Trophoblast cell (in vitro differentiated cells and primary cell): ENCODE results near the gene F5.

Source experiments
- DNase-seq, 2 donors: peaks; one replicate each; pipeline ENCODE4 v3.0.0-alpha.2; 2016
- H2AFZ ChIP-seq: 2 replicates; pipeline ENCODE4 v1.6.1; 2013; ENCODE audit warnings: low read length, moderate library complexity, mild to moderate bottlenecking; ENCODE audit not compliant: insufficient read depth, poor library complexity
- H2AK5ac ChIP-seq: 2 replicates; pipeline ENCODE4 v1.6.1; 2013; ENCODE audit warnings: mild to moderate bottlenecking, low read length
- H2BK120ac ChIP-seq: 2 replicates; pipeline ENCODE4 v1.6.1; 2013; ENCODE audit warnings: low read length, mild to moderate bottlenecking, moderate library complexity; ENCODE audit not compliant: insufficient read depth, poor library complexity
- H2BK12ac ChIP-seq: 2 replicates; pipeline ENCODE4 v1.6.1; 2013; ENCODE audit warnings: mild to moderate bottlenecking, low read length, moderate library complexity
- H2BK5ac ChIP-seq: 2 replicates; pipeline ENCODE4 v1.6.1; 2013; ENCODE audit warnings: low read length, low read depth, moderate library complexity, mild to moderate bottlenecking; ENCODE audit not compliant: poor library complexity
- H3K14ac ChIP-seq: 2 replicates; pipeline ENCODE4 v1.6.1; 2013; ENCODE audit warnings: mild to moderate bottlenecking, low read length
- H3K18ac ChIP-seq: 2 replicates; pipeline ENCODE4 v1.6.1; 2013; ENCODE audit warnings: mild to moderate bottlenecking, low read length
- H3K23ac ChIP-seq: 2 replicates; pipeline ENCODE4 v1.6.1; 2013; ENCODE audit warnings: low read length
- H3K27ac ChIP-seq: 2 replicates; pipeline ENCODE4 v1.5.1; 2013; ENCODE audit warnings: low read depth, mild to moderate bottlenecking, inconsistent platforms, low read length, moderate library complexity
- H3K27me3 ChIP-seq: 2 replicates; pipeline ENCODE4 v1.6.1; 2013; ENCODE audit warnings: inconsistent platforms, mild to moderate bottlenecking, low read length, moderate library complexity; ENCODE audit not compliant: insufficient read depth
- H3K36me3 ChIP-seq, 2 experiments: 1 replicate in 1 of 2; 2 replicates in 1 of 2; pipeline ENCODE4 v1.6.1; 2013; ENCODE audit warnings: low read length in 2 of 2, mild to moderate bottlenecking in 2 of 2, moderate library complexity in 1 of 2; ENCODE audit not compliant: insufficient read depth in 2 of 2, control insufficient read depth in 1 of 2
- H3K4ac ChIP-seq: 2 replicates; pipeline ENCODE4 v1.6.1; 2013; ENCODE audit warnings: low read depth, mild to moderate bottlenecking, low read length, moderate library complexity
- H3K4me1 ChIP-seq, 2 experiments: 1 replicate in 1 of 2; 2 replicates in 1 of 2; pipeline ENCODE4 v1.6.1; 2013; ENCODE audit warnings: low read length in 2 of 2, mild to moderate bottlenecking in 2 of 2, moderate library complexity in 1 of 2; ENCODE audit not compliant: insufficient read depth in 2 of 2, control insufficient read depth in 1 of 2
- H3K4me2 ChIP-seq: 2 replicates; pipeline ENCODE4 v1.6.1; 2013; ENCODE audit warnings: inconsistent platforms, mild to moderate bottlenecking, low read length, moderate library complexity
- H3K4me3 ChIP-seq: 2 replicates; pipeline ENCODE4 v1.5.1; 2013; ENCODE audit warnings: mild to moderate bottlenecking, low read depth, low read length, inconsistent platforms
- H3K79me1 ChIP-seq: one replicate; pipeline ENCODE4 v1.6.1; 2013; ENCODE audit warnings: low read length
- H3K79me2 ChIP-seq: 2 replicates; pipeline ENCODE4 v1.6.1; 2013; ENCODE audit warnings: low read length, mild to moderate bottlenecking; ENCODE audit not compliant: control insufficient read depth, insufficient read depth, poor library complexity
- H3K9ac ChIP-seq: 2 replicates; pipeline ENCODE4 v1.6.1; 2013; ENCODE audit warnings: mild to moderate bottlenecking, low read length
- H3K9me3 ChIP-seq: 2 replicates; pipeline ENCODE4 v1.6.1; 2013; ENCODE audit warnings: low read depth, mild to moderate bottlenecking, control low read depth, inconsistent platforms, low read length; ENCODE audit not compliant: insufficient read depth
- H4K12ac ChIP-seq: 2 replicates; pipeline ENCODE4 v1.6.1; 2013; ENCODE audit warnings: low read depth, mild to moderate bottlenecking, low read length, moderate library complexity
- H4K8ac ChIP-seq: 2 replicates; pipeline ENCODE4 v1.6.1; 2013; ENCODE audit warnings: low read depth, mild to moderate bottlenecking, low read length, moderate library complexity
- H4K91ac ChIP-seq: one replicate; pipeline ENCODE4 v1.6.1; 2013; ENCODE audit warnings: low read depth, mild to moderate bottlenecking, low read length, moderate library complexity
- WGBS: extraction: QIAGEN DNeasy Blood & Tissue Kit; methylation state at CpG from one replicate; pipeline ENCODE4 v1.1.7; 2013; ENCODE audit warnings: missing lambda C conversion rate; ENCODE audit not compliant: insufficient read length, insufficient coverage; ENCODE audit errors: extremely low coverage; 5-methylcytosine and 5-hydroxymethylcytosine counted together

F5 gene

GRCh38 chr1:169572187-169572586 lies 14.1 kb downstream of the F5 start:
- H3K23ac ChIP-seq, result no peak overlapping the region
- no peak overlapping the region for H2BK120ac ChIP-seq
- no peak overlapping the region for H4K12ac ChIP-seq
- WGBS, result no CpG with 5 or more reads among the region's 1 CpG
- peak; percentile 38 to 88 for DNase-seq
- no peak overlapping the region for H3K9ac ChIP-seq
- H4K8ac ChIP-seq, result no peak overlapping the region
- H3K4me2 ChIP-seq, result no peak overlapping the region
- no peaks in the 10 kb centered on the region for H3K4me1 ChIP-seq
- no peaks in the 10 kb centered on the region for H3K9me3 ChIP-seq
- no peaks in the 10 kb centered on the region for H3K27me3 ChIP-seq
- no peaks in the 10 kb centered on the region for H3K79me2 ChIP-seq
- no peak overlapping the region for H2AK5ac ChIP-seq
- no peak overlapping the region for H3K27ac ChIP-seq
- peaks cover 1% of the 10 kb centered on the region for H3K79me1 ChIP-seq
- no peaks in the 10 kb centered on the region for H3K36me3 ChIP-seq
- H4K91ac ChIP-seq, result no peak overlapping the region
- H3K18ac ChIP-seq, result no peak overlapping the region
- H2AFZ ChIP-seq, result no peak overlapping the region
- H2BK5ac ChIP-seq, result no peak overlapping the region
- H3K4me3 ChIP-seq, result no peak overlapping the region
- H3K4ac ChIP-seq, result no peak overlapping the region
- no peak overlapping the region for H3K14ac ChIP-seq
- H2BK12ac ChIP-seq, result no peak overlapping the region

DNA sequence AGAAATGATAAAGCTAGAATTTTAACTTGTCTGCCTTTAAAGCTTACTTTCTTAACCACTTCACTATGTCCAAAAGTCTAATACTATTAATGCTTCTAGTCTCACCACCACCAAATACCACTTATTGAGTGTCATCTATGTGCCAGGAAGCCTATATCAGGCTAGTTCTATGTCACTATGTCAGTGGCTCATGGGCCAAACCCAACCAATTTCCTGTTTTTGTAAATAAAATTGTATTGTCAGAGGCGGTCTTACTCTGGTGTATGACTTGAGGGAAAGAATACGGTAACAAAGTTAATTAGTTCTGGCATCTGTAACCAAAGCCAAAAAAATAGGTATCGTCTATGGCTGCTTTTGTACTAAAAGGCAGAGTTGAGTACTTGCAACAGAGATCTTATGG lies 14.8 kb downstream of the F5 start:
- H3K4me2 ChIP-seq, result no peak overlapping the region
- H3K9ac ChIP-seq, result no peak overlapping the region
- no peak for DNase-seq
- H3K4me1 ChIP-seq, result no peaks in the 10 kb centered on the region
- no CpG with 5 or more reads among the region's 3 CpGs for WGBS
- no peak overlapping the region for H2BK5ac ChIP-seq
- H3K27ac ChIP-seq, result no peak overlapping the region
- H3K79me2 ChIP-seq, result no peaks in the 10 kb centered on the region
- H3K27me3 ChIP-seq, result no peaks in the 10 kb centered on the region
- no peak overlapping the region for H3K4me3 ChIP-seq
- H2BK120ac ChIP-seq, result no peak overlapping the region
- H4K8ac ChIP-seq, result no peak overlapping the region
- no peak overlapping the region for H3K18ac ChIP-seq
- no peak overlapping the region for H2AK5ac ChIP-seq
- H3K79me1 ChIP-seq, result peaks cover 1% of the 10 kb centered on the region
- H3K36me3 ChIP-seq, result no peaks in the 10 kb centered on the region
- no peak overlapping the region for H2AFZ ChIP-seq
- H3K9me3 ChIP-seq, result no peaks in the 10 kb centered on the region
- no peak overlapping the region for H3K14ac ChIP-seq
- H4K12ac ChIP-seq, result no peak overlapping the region
- H3K23ac ChIP-seq, result no peak overlapping the region
- no peak overlapping the region for H3K4ac ChIP-seq
- H4K91ac ChIP-seq, result no peak overlapping the region
- H2BK12ac ChIP-seq, result no peak overlapping the region

- H3K4me1 ChIP-seq, result no peaks in the 10 kb centered on the region
- no peak overlapping the region for H3K4me3 ChIP-seq
- H3K27ac ChIP-seq, result no peak overlapping the region
- no peaks in the 10 kb centered on the region for H3K27me3 ChIP-seq
- no peak overlapping the region for H3K23ac ChIP-seq
- no peak overlapping the region for H3K4me2 ChIP-seq
- H4K8ac ChIP-seq, result no peak overlapping the region
- H3K79me2 ChIP-seq, result no peaks in the 10 kb centered on the region
- H3K4ac ChIP-seq, result no peak overlapping the region
- H4K91ac ChIP-seq, result no peak overlapping the region
- H2BK12ac ChIP-seq, result no peak overlapping the region
- no peak overlapping the region for H2BK120ac ChIP-seq
- H3K79me1 ChIP-seq, result peaks cover 1% of the 10 kb centered on the region
- DNase-seq, result no peak
- H2AFZ ChIP-seq, result no peak overlapping the region
- WGBS, result no CpG with 5 or more reads among the region's 1 CpG
- H3K9me3 ChIP-seq, result no peaks in the 10 kb centered on the region
- H3K18ac ChIP-seq, result no peak overlapping the region
- H3K14ac ChIP-seq, result no peak overlapping the region
- no peak overlapping the region for H2BK5ac ChIP-seq
- no peaks in the 10 kb centered on the region for H3K36me3 ChIP-seq
- H2AK5ac ChIP-seq, result no peak overlapping the region
- H3K9ac ChIP-seq, result no peak overlapping the region
- H4K12ac ChIP-seq, result no peak overlapping the region
These were observed 16.1 kb downstream of the F5 start for GRCh38 chr1:169570172-169570574.

GRCh38 chr1:169568497-169568896 lies 17.8 kb downstream of the F5 start:
- Histone ChIP-seq H2BK12ac (no peak overlapping the region), H3K14ac (no peak overlapping the region), H3K4me3 (no peak overlapping the region)

More at GRCh38 chr1:169568497-169568896, 17.8 kb downstream of the F5 start:
- Histone ChIP-seq H2BK5ac (no peak overlapping the region), H3K9me3 (no peaks in the 10 kb centered on the region), H3K27ac (no peak overlapping the region), H4K8ac (no peak overlapping the region), H2BK120ac (no peak overlapping the region), H3K23ac (no peak overlapping the region), H3K9ac (no peak overlapping the region), H2AK5ac (no peak overlapping the region), H2AFZ (no peak overlapping the region), H3K4me2 (no peak overlapping the region), H4K12ac (no peak overlapping the region), H3K4me1 (no peaks in the 10 kb centered on the region), H3K18ac (no peak overlapping the region), H3K79me2 (no peaks in the 10 kb centered on the region), H3K79me1 (peaks cover 1% of the 10 kb centered on the region), H3K27me3 (no peaks in the 10 kb centered on the region), H3K36me3 (no peaks in the 10 kb centered on the region), H4K91ac (no peak overlapping the region), H3K4ac (no peak overlapping the region)
- WGBS, result no CpG with 5 or more reads among the region's 1 CpG
- no peak for DNase-seq
